ENCODE results near the gene CYP4F22. TPM values are rescaled to one million over a fixed set of nuclear protein-coding genes. Genes with fewer than 3 reads are reported as not detected.

CYP4F22 gene
- total RNA-seq, 1 experiment from 2014 or later, result not detected

GRCh38 chr19:15563325-15563794, 55.0 kb downstream of the CYP4F22 start:
- Histone ChIP-seq H3K4me2 (ENCODE audit: insufficient read depth, insufficient read length, low read length) (no peak overlapping the region), H3K18ac (ENCODE audit: insufficient read length, low read depth, low read length) (no peak overlapping the region), H3K27ac (ENCODE audit: insufficient read length, low read depth, low read length) (no peak overlapping the region), H4K5ac (ENCODE audit: insufficient read length, low read depth, low read length) (no peak overlapping the region), H3K4ac (ENCODE audit: low read depth, low read length) (no peak overlapping the region), H3K14ac (ENCODE audit: insufficient read depth, low read length) (no peak overlapping the region), H3K9me3 (ENCODE audit: control insufficient read depth, low read depth, low read length) (peaks cover 36% of the 10 kb centered on the region), H2BK5ac (ENCODE audit: insufficient read length, low read length) (no peak overlapping the region), H3T11ph (ENCODE audit: low read length) (no peak overlapping the region), H4K91ac (ENCODE audit: insufficient read length, low read depth, low read length) (no peak overlapping the region), H2AFZ (ENCODE audit: low read length) (no peak overlapping the region), H3K56ac (ENCODE audit: insufficient read length, low read depth, low read length) (no peak overlapping the region), H2AK5ac (ENCODE audit: insufficient read length, low read length) (no peak overlapping the region), H2BK120ac (ENCODE audit: low read depth, low read length, poor library complexity, severe bottlenecking) (no peak overlapping the region), H3K27me3 (ENCODE audit: insufficient read depth, low read length) (no peaks in the 10 kb centered on the region), H3K79me1 (ENCODE audit: insufficient read depth, low read depth, low read length, poor library complexity, severe bottlenecking) (no peaks in the 10 kb centered on the region), H3K9ac (ENCODE audit: extremely low read depth, insufficient read length, low read length) (no peak overlapping the region), H3K79me2 (ENCODE audit: insufficient read depth, low read length) (no peaks in the 10 kb centered on the region), H4K8ac (replicated peaks; ENCODE audit: insufficient read length, low read depth, low read length) (no peak overlapping the region), H3K23ac (ENCODE audit: insufficient read length, low read depth, low read length) (no peak overlapping the region), H2BK20ac (ENCODE audit: low read depth, low read length, poor library complexity, severe bottlenecking) (no peak overlapping the region), H3K23me2 (ENCODE audit: insufficient read length, low read depth, low read length, poor library complexity, severe bottlenecking) (no peaks in the 10 kb centered on the region), H4K20me1 (ENCODE audit: control insufficient read depth, insufficient read depth, insufficient read length) (no peaks in the 10 kb centered on the region), H2BK12ac (ENCODE audit: insufficient read length, low read depth, low read length) (no peak overlapping the region), H3K4me1 (ENCODE audit: insufficient read depth, low read length) (no peaks in the 10 kb centered on the region), H2BK15ac (ENCODE audit: low read depth, low read length) (no peak overlapping the region)
- Mint-ChIP-seq H3K36me3 (ENCODE audit: insufficient read depth in 1 of 3, low read depth in 3 of 3) (peaks cover 2 to 18% (median 10%) of the 10 kb centered on the region in 3 experiments; a peak in 5 of 7 replicates), H3K27me3 (ENCODE audit: low read depth) (peaks cover 3% of the 10 kb centered on the region), H3K4me3 (no peak overlapping the region), H3K27ac (no peak overlapping the region), H3K9me3 (peaks cover 54 to 91% of the 10 kb centered on the region in 2 experiments), H3K4me1 (no peaks in the 10 kb centered on the region)
- no peak for TF ChIP-seq CTCF (conservative IDR thresholded peaks at IDR 0.05)
- WGBS (ENCODE audit: extremely low coverage, insufficient read length, low lambda C conversion rate), result no CpG with 5 or more reads among the region's 3 CpGs
- DNase-seq, result peak; percentile 48
